Gastroesophageal sphincter (tissue), 4 donors: ENCODE measurements around the gene PARD3B. TPM values are rescaled to one million over a fixed set of nuclear protein-coding genes. Genes with fewer than 3 reads are reported as not detected.

ENCODE experiments used
- ATAC-seq: fragments of 150-250 bp; one replicate; pipeline ENCODE4 v1.9.1; 2016; ENCODE audit warnings: mild to moderate bottlenecking, moderate library complexity
- H3K27ac ChIP-seq, 4 donors: fragments of 200-600 bp; sonication (generic) in 3 of 4; 1 replicate in 3 of 4; 2 replicates in 1 of 4; pipeline ENCODE4 v1.5.1; 2016 to 2019
- H3K27me3 ChIP-seq: fragments of 200-600 bp; sonication (generic); one replicate; pipeline ENCODE4 v1.5.1; 2019
- H3K36me3 ChIP-seq, 2 donors: fragments of 200-600 bp; sonication (generic); one replicate each; pipeline ENCODE4 v1.5.1; 2019; ENCODE audit warnings: control low read depth in 1 of 2
- H3K4me1 ChIP-seq, 3 donors: fragments of 200-600 bp; sonication (generic); 1 replicate in 2 of 3; 2 replicates in 1 of 3; pipeline ENCODE4 v1.5.1; 2016 to 2019; ENCODE audit warnings: control low read depth in 2 of 3
- H3K4me3 ChIP-seq, 2 donors: fragments of 200-600 bp; sonication (generic); one replicate each; pipeline ENCODE4 v1.5.1; 2019; ENCODE audit warnings: mild to moderate bottlenecking in 1 of 2, moderate library complexity in 1 of 2
- H3K9me3 ChIP-seq, 3 donors: fragments of 200-600 bp; sonication (generic); one replicate each; pipeline ENCODE4 v1.5.1; 2017 to 2019; ENCODE audit warnings: control low read depth in 2 of 3
- CTCF ChIP-seq, 4 experiments: fragments of 200-600 bp in 2 of 4; fragments of 450-650 bp in 2 of 4; sonication (generic) in 1 of 4; IDR thresholded peaks; one replicate each; pipeline ENCODE4 v1.5.1; 2017 to 2019; ENCODE audit warnings: antibody characterized with exemption in 4 of 4, mild to moderate bottlenecking in 2 of 4, moderate library complexity in 2 of 4
- EP300 ChIP-seq: sonication (generic); formaldehyde crosslinking; IDR thresholded peaks from one replicate; pipeline ENCODE4 v1.6.1; 2017; ENCODE audit warnings: antibody characterized with exemption, mild to moderate bottlenecking
- POLR2A ChIP-seq, 2 donors: fragments of 450-650 bp; IDR thresholded peaks; one replicate each; pipeline ENCODE4 v1.6.1; 2017; ENCODE audit warnings: antibody characterized with exemption in 2 of 2, mild to moderate bottlenecking in 2 of 2, moderate library complexity in 1 of 2
- POLR2AphosphoS5 ChIP-seq: sonication (generic); formaldehyde crosslinking; IDR thresholded peaks from one replicate; pipeline ENCODE4 v1.6.1; 2017; ENCODE audit warnings: antibody characterized with exemption
- WGBS, 2 donors: methylation state at CpG; one replicate each; pipeline ENCODE4 v1.1.5; 2018; ENCODE audit warnings: low coverage in 1 of 2; 5-methylcytosine and 5-hydroxymethylcytosine counted together
- total RNA-seq, 4 donors: library from RNA; depleted of rRNA; stranded (reverse); fragments of >200 nt; gene quantifications; one replicate each; pipeline ENCODE4 v1.1.0, GENCODE V29; 2016

Gene PARD3B
- total RNA-seq, 4 donors from 2014 or later: 29.6 to 42.2 (median 41.0) TPM

- Histone ChIP-seq H3K27ac (no peak overlapping the region), H3K27me3 (no peaks in the 10 kb centered on the region), H3K9me3 (no peaks in the 10 kb centered on the region), H3K4me1 (no peaks in the 10 kb centered on the region), H3K36me3 (no peaks in the 10 kb centered on the region), H3K4me3 (no peak overlapping the region)
- TF ChIP-seq POLR2AphosphoS5 (no peak), EP300 (no peak), CTCF (IDR thresholded peaks at IDR 0.05) (no peak), POLR2A (IDR thresholded peaks at IDR 0.05) (no peak)
- ATAC-seq: no peak
- WGBS, 2 donors: 78 to 85% methylated on average over 2 of the region's 2 CpGs
These were observed 41.4 kb upstream of the PARD3B start for GRCh38 chr2:204503869-204504268.

GRCh38 chr2:204504594-204504993 lies 40.7 kb upstream of the PARD3B start:
- ATAC-seq: no peak
- WGBS, 2 donors: 97% methylated on average over 2 of the region's 2 CpGs
- H3K36me3 ChIP-seq: no peaks in the 10 kb centered on the region

GRCh38 chr2:204505488-204505887 lies 39.8 kb upstream of the PARD3B start:
- Histone ChIP-seq H3K4me3 (no peak overlapping the region), H3K36me3 (no peaks in the 10 kb centered on the region), H3K4me1 (no peaks in the 10 kb centered on the region), H3K9me3 (no peaks in the 10 kb centered on the region), H3K27ac (no peak overlapping the region), H3K27me3 (no peaks in the 10 kb centered on the region)
- TF ChIP-seq POLR2AphosphoS5 (no peak), CTCF (IDR thresholded peaks at IDR 0.05) (no peak), EP300 (no peak), POLR2A (IDR thresholded peaks at IDR 0.05) (no peak)
- no peak for ATAC-seq
- 71 to 100% methylated on average over 1 to 2 of the region's 2 CpGs for WGBS, 2 donors

More at GRCh38 chr2:204504594-204504993, 40.7 kb upstream of the PARD3B start:
- H3K4me1 ChIP-seq: no peaks in the 10 kb centered on the region
- no peaks in the 10 kb centered on the region for H3K27me3 ChIP-seq
- TF ChIP-seq POLR2AphosphoS5 (no peak), POLR2A (IDR thresholded peaks at IDR 0.05) (no peak), CTCF (IDR thresholded peaks at IDR 0.05) (no peak)
- no peaks in the 10 kb centered on the region for H3K9me3 ChIP-seq
- H3K27ac ChIP-seq: no peak overlapping the region
- H3K4me3 ChIP-seq: no peak overlapping the region

GRCh38 chr2:204505946-204506345 lies 39.3 kb upstream of the PARD3B start:
- Histone ChIP-seq H3K27ac (no peak overlapping the region), H3K36me3 (no peaks in the 10 kb centered on the region), H3K27me3 (no peaks in the 10 kb centered on the region), H3K4me1 (peaks cover 0 to 4% (median 0%) of the 10 kb centered on the region in 3 donors), H3K9me3 (no peaks in the 10 kb centered on the region), H3K4me3 (no peak overlapping the region)
- ATAC-seq: no peak
- TF ChIP-seq POLR2A (IDR thresholded peaks at IDR 0.05): no peak
- no peak for TF ChIP-seq EP300
- TF ChIP-seq POLR2AphosphoS5: no peak
- TF ChIP-seq CTCF (IDR thresholded peaks at IDR 0.05): no peak
- WGBS, 2 donors: 74 to 79% methylated on average over 4 of the region's 4 CpGs

GRCh38 chr2:204507636-204508035 lies 37.6 kb upstream of the PARD3B start:
- 90% methylated on average over 2 to 5 of the region's 5 CpGs for WGBS, 2 donors
- ATAC-seq: no peak
- Histone ChIP-seq H3K27me3 (no peaks in the 10 kb centered on the region), H3K4me3 (no peak overlapping the region), H3K4me1 (peaks cover 0 to 7% (median 0%) of the 10 kb centered on the region in 3 donors), H3K9me3 (no peaks in the 10 kb centered on the region), H3K36me3 (no peaks in the 10 kb centered on the region), H3K27ac (no peak overlapping the region)
- no peak for TF ChIP-seq POLR2AphosphoS5
- TF ChIP-seq POLR2A (IDR thresholded peaks at IDR 0.05): no peak
- no peak for TF ChIP-seq EP300
- TF ChIP-seq CTCF (IDR thresholded peaks at IDR 0.05): no peak
